ENCODE results near the gene TTLL7.

GRCh38 chr1:83864991-83865390, 133.9 kb downstream of the TTLL7 start:
- no peak for TF ChIP-seq POLR2A (IDR thresholded peaks at IDR 0.05)
- TF ChIP-seq, protein P1, sequence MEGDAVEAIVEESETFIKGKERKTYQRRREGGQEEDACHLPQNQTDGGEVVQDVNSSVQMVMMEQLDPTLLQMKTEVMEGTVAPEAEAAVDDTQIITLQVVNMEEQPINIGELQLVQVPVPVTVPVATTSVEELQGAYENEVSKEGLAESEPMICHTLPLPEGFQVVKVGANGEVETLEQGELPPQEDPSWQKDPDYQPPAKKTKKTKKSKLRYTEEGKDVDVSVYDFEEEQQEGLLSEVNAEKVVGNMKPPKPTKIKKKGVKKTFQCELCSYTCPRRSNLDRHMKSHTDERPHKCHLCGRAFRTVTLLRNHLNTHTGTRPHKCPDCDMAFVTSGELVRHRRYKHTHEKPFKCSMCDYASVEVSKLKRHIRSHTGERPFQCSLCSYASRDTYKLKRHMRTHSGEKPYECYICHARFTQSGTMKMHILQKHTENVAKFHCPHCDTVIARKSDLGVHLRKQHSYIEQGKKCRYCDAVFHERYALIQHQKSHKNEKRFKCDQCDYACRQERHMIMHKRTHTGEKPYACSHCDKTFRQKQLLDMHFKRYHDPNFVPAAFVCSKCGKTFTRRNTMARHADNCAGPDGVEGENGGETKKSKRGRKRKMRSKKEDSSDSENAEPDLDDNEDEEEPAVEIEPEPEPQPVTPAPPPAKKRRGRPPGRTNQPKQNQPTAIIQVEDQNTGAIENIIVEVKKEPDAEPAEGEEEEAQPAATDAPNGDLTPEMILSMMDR (IDR thresholded peaks at IDR 0.05), result no peak

Measured in Peyer's patch (tissue), 4 donors.